ENCODE measurements around the gene SLC2A10.

GRCh38 chr20:46731770-46732169 lies 22.3 kb downstream of the SLC2A10 start:
- no peak for TF ChIP-seq POLR2A (IDR thresholded peaks at IDR 0.05; ENCODE audit: low read depth, low read length)
- TF ChIP-seq POLR2AphosphoS5 (IDR thresholded peaks at IDR 0.05; ENCODE audit: low read depth, low read length): no peak
- TF ChIP-seq TAF1 (IDR thresholded peaks at IDR 0.05; ENCODE audit: borderline replicate concordance, low read depth, low read length): no peak

Measured in GM12892 (cell line).